ENCODE measurements around the gene RABL2A. TPM values are rescaled to one million over a fixed set of nuclear protein-coding genes. Genes with fewer than 3 reads are reported as not detected.
"Not testable (repeated sequence)": the region's sequence is repeated elsewhere in the genome, so short reads cannot be mapped to it uniquely, and the experiment has no call there.

RABL2A gene
- total RNA-seq, 2 donors from 2014 or later, result 14.7 to 29.2 TPM

DNA sequence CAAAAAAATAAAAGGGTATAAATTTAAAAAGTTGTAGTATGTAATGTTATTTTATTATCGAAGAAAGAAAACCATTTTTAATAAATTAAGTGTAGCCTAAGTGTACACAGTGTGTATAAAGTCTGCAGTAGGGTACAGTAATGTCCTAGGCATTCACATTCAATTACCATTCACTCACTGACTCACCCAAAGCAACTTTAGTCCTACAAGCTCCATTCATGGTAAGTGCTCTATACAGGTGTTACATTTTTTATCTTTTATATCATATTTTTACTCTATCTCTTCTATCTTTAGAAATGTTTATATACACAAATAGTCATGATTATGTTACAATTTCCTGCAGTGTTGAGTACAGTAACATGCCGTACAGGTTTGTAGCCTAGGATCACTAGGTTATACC lies 59.5 kb downstream of the RABL2A start:
- Histone ChIP-seq H3K36me3 (no peaks in the 10 kb centered on the region), H3K9me3 (no peaks in the 10 kb centered on the region), H3K27ac (no peak overlapping the region), H3K4me3 (no peak overlapping the region), H3K27me3 (replicated peaks; ENCODE audit: insufficient read depth) (no peaks in the 10 kb centered on the region), H3K4me1 (replicated peaks) (no peaks in the 10 kb centered on the region)
- TF ChIP-seq POLR2A (IDR thresholded peaks at IDR 0.05) (no peak), POLR2AphosphoS5 (IDR thresholded peaks at IDR 0.05) (no peak)
- TF ChIP-seq, protein P1, sequence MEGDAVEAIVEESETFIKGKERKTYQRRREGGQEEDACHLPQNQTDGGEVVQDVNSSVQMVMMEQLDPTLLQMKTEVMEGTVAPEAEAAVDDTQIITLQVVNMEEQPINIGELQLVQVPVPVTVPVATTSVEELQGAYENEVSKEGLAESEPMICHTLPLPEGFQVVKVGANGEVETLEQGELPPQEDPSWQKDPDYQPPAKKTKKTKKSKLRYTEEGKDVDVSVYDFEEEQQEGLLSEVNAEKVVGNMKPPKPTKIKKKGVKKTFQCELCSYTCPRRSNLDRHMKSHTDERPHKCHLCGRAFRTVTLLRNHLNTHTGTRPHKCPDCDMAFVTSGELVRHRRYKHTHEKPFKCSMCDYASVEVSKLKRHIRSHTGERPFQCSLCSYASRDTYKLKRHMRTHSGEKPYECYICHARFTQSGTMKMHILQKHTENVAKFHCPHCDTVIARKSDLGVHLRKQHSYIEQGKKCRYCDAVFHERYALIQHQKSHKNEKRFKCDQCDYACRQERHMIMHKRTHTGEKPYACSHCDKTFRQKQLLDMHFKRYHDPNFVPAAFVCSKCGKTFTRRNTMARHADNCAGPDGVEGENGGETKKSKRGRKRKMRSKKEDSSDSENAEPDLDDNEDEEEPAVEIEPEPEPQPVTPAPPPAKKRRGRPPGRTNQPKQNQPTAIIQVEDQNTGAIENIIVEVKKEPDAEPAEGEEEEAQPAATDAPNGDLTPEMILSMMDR (IDR thresholded peaks at IDR 0.05), result no peak
- WGBS, result 81% methylated on average over 2 of the region's 2 CpGs
- intact Hi-C loops (cut with DNase I), result no loop called here
- DNase-seq (ENCODE audit: low spot score), result no peak

DNA sequence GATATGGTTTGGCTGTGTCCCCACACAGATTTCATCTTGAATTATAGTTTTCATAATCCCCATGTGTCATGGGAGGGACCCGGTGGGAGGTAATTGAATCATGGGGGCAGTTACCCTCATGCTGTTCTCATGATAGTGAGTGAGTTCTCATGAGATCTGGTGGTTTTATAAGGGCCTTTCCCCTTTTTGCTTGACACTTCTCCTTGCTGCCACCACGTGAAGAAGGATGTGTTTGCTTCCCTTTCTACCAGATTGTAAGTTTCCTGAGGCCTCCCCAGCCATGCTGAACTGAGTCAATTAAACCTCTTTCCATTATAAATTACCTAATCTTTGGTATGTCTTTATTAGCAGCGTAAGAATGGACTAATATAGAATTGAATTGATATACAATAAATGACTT lies 63.8 kb downstream of the RABL2A start:
- H3K27me3 ChIP-seq (replicated peaks; ENCODE audit: insufficient read depth); DNase-seq (ENCODE audit: low spot score); H3K4me1 ChIP-seq (replicated peaks); H3K36me3 ChIP-seq; H3K4me3 ChIP-seq; H3K27ac ChIP-seq; H3K9me3 ChIP-seq; intact Hi-C loops (cut with DNase I): not testable (repeated sequence)
- WGBS, result 64% methylated on average over 3 of the region's 3 CpGs

Small RNAs within 50 kb of the gene (microRNA-seq; reads per million reads assigned to microRNA genes)
- not detected for gene MIR1302-3

Small RNAs within 50 kb of the gene (small RNA-seq; reads per million reads assigned to genes)
- 0 reads per million in 2 donors for gene MIR1302-3
- gene RNU6-744P, result 0 reads per million in 2 donors

Other genes with a start within 250 kb of the RABL2A start
- 10 to 100 TPM; 19.3 to 25.0 TPM for gene ZNG1B, start 189.6 kb upstream of the RABL2A start, total RNA-seq
- gene FOXD4L1, start 128.6 kb upstream of the RABL2A start, total RNA-seq, result not detected
- 10 to 100 TPM; 69.7 to 88.6 TPM for gene SLC35F5, start 129.4 kb downstream of the RABL2A start, total RNA-seq

All from prostate gland (tissue), 2 donors.